H1 (cell line): ENCODE results near the gene ZC3H18. TPM values are rescaled to one million over a fixed set of nuclear protein-coding genes. Genes with fewer than 3 reads are reported as not detected.

Experiments used
- BACH1 ChIP-seq: IDR thresholded peaks from 2 replicates; pipeline ENCODE4 v1.6.1; 2012; ENCODE audit warnings: low read length, improper control_type of control experiment
- CHD7 ChIP-seq: fragments of 300-600 bp; sonication (generic); IDR thresholded peaks from 2 replicates; pipeline ENCODE4 v1.7.1; 2012; ENCODE audit warnings: low read length, moderate library complexity, mild to moderate bottlenecking, inconsistent platforms; ENCODE audit not compliant: insufficient replicate concordance
- SP2 ChIP-seq: IDR thresholded peaks from 2 replicates; pipeline ENCODE4 v1.6.1; 2012; ENCODE audit warnings: mild to moderate bottlenecking, low read length, inconsistent platforms
- TAF7 ChIP-seq: optimal IDR thresholded peaks from 2 replicates; pipeline ENCODE3; 2011; ENCODE audit warnings: low read depth, mild to moderate bottlenecking, inconsistent platforms, low read length, moderate library complexity, borderline replicate concordance
- polyA plus RNA-seq, 7 experiments: library from polyadenylated mRNA; depleted of rRNA in 3 of 7; stranded (reverse) in 5 of 7; unstranded in 2 of 7; fragments of >200 nt in 5 of 7; fragments of 200-250 nt in 2 of 7; gene quantifications; 1 replicate in 5 of 7; 2 replicates in 1 of 7; 4 replicates in 1 of 7; pipeline versions ENCODE4 v1.2.1 to v1.2.3, GENCODE V29; 2011 to 2013; ENCODE audit warnings: missing spikeins in 2 of 7, mixed read lengths in 2 of 7
- total RNA-seq: library from RNA; stranded (reverse); fragmentation: NEBNext Ultra II Directional; extraction: Animal tissue kit (Norgen Biotek cat#: 25700); gene quantifications from 2 replicates; pipeline ENCODE4 v1.2.1, GENCODE V29; 2021

The ZC3H18 gene
- total and polyA plus RNA-seq, 2 of the 8 experiments (the other 6 are each of a cell fraction or from before 2014, with no cell fraction given), result 12.1 to 73.2 TPM

GRCh38 chr16:88549671-88550245, 20.4 kb upstream of the ZC3H18 start (continued):
- no peak for TF ChIP-seq SP2
- no peak for TF ChIP-seq TAF7
- TF ChIP-seq BACH1, result no peak
- TF ChIP-seq CHD7, result no peak
